ENCODE results near the gene UTP18. TPM values are rescaled to one million over a fixed set of nuclear protein-coding genes. Genes with fewer than 3 reads are reported as not detected.
"Not testable (repeated sequence)": the region's sequence is repeated elsewhere in the genome, so short reads cannot be mapped to it uniquely, and the experiment has no call there.

UTP18 gene
- total RNA-seq, 1 experiment from 2014 or later = 96.3 TPM

DNA sequence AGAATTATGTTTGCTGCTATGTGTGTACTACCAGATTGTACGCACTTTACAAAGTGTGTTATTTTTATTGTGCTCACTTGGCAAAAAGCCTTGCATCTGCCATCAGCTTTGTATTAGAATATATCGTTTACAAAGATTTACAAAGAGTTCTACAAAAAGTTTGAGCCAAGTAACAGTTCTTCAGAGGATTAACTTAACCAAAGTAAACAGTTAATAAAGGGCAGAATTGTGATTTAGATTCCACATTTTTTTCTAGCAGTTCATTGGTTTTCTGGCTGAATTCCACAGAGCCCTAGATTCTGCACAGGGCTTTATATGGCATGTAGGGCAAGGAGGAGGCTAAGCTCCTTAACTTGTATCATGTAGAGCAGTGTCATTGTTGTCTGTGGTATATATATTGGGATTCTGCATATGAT lies 29.4 kb downstream of the UTP18 start:
- no TSS peak for BruUV-seq (replicated peaks)
- Histone ChIP-seq H3K9me3 (ENCODE audit: control insufficient read depth, insufficient read depth, low read depth, low read length) (no peaks in the 10 kb centered on the region), H3K27me3 (ENCODE audit: control insufficient read depth, insufficient read depth, low read length) (no peaks in the 10 kb centered on the region), H3K27ac (ENCODE audit: low read length) (no peak overlapping the region), H3K4me1 (ENCODE audit: control insufficient read depth, insufficient read depth, low read length) (no peaks in the 10 kb centered on the region), H3K36me3 (ENCODE audit: control insufficient read depth, insufficient read depth, low read length) (peaks cover 42% of the 10 kb centered on the region), H3K4me3 (ENCODE audit: low read depth in 2 of 2, low read length in 2 of 2) (no peak overlapping the region)
- in situ Hi-C loops (cut with HindIII; ENCODE audit: low pct_unique_long_range_greater_than_20kb, low sequenced_read_pairs) (no loop called here), intact Hi-C loops (cut with micrococcal nuclease; ENCODE audit: unreplicated experiment) (no loop called here)
- DNase-seq (ENCODE audit: low read depth, low spot score) (no peak), ATAC-seq (no peak)
- CTCF ChIA-PET = no interaction called here
- TF ChIP-seq, protein P1, sequence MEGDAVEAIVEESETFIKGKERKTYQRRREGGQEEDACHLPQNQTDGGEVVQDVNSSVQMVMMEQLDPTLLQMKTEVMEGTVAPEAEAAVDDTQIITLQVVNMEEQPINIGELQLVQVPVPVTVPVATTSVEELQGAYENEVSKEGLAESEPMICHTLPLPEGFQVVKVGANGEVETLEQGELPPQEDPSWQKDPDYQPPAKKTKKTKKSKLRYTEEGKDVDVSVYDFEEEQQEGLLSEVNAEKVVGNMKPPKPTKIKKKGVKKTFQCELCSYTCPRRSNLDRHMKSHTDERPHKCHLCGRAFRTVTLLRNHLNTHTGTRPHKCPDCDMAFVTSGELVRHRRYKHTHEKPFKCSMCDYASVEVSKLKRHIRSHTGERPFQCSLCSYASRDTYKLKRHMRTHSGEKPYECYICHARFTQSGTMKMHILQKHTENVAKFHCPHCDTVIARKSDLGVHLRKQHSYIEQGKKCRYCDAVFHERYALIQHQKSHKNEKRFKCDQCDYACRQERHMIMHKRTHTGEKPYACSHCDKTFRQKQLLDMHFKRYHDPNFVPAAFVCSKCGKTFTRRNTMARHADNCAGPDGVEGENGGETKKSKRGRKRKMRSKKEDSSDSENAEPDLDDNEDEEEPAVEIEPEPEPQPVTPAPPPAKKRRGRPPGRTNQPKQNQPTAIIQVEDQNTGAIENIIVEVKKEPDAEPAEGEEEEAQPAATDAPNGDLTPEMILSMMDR (IDR thresholded peaks at IDR 0.05) = no peak
- no peak for TF ChIP-seq POLR2AphosphoS5 (IDR thresholded peaks at IDR 0.05; ENCODE audit: low read depth, low read length)
- no peak for TF ChIP-seq SIN3A (IDR thresholded peaks at IDR 0.05; ENCODE audit: borderline replicate concordance, insufficient read depth, low read depth, low read length)
- TF ChIP-seq TCF7L2 (IDR thresholded peaks at IDR 0.05; ENCODE audit: low read depth, low read length) = no peak
- TF ChIP-seq, protein P2, sequence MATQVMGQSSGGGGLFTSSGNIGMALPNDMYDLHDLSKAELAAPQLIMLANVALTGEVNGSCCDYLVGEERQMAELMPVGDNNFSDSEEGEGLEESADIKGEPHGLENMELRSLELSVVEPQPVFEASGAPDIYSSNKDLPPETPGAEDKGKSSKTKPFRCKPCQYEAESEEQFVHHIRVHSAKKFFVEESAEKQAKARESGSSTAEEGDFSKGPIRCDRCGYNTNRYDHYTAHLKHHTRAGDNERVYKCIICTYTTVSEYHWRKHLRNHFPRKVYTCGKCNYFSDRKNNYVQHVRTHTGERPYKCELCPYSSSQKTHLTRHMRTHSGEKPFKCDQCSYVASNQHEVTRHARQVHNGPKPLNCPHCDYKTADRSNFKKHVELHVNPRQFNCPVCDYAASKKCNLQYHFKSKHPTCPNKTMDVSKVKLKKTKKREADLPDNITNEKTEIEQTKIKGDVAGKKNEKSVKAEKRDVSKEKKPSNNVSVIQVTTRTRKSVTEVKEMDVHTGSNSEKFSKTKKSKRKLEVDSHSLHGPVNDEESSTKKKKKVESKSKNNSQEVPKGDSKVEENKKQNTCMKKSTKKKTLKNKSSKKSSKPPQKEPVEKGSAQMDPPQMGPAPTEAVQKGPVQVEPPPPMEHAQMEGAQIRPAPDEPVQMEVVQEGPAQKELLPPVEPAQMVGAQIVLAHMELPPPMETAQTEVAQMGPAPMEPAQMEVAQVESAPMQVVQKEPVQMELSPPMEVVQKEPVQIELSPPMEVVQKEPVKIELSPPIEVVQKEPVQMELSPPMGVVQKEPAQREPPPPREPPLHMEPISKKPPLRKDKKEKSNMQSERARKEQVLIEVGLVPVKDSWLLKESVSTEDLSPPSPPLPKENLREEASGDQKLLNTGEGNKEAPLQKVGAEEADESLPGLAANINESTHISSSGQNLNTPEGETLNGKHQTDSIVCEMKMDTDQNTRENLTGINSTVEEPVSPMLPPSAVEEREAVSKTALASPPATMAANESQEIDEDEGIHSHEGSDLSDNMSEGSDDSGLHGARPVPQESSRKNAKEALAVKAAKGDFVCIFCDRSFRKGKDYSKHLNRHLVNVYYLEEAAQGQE (IDR thresholded peaks at IDR 0.05; ENCODE audit: insufficient read depth in 1 of 2, low read depth in 2 of 2, low read length in 1 of 2) = no peak
- POLR2A ChIA-PET = interaction anchor here (0.7 kb wide), 1 partner anchor 150 kb away, joined by 4 read pairs; no protein-coding TSS in a partner anchor

DNA sequence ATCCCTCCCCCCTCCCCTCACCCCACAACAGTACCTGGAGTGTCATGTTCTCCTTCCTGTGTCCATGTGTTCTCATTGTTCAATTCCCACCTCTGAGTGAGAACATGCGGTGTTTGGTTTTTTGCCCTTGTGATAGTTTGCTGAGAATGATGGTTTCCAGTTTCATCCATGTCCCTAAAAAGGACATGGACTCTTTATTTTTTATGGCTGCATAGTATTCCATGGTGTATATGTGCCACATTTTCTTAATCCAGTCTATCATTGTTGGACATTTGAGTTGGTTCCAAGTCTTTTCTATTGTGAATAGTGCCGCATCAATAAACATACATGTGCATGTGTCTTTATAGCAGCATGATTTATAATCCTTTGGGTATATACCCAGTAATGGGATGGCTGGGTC lies 34.0 kb downstream of the UTP18 start:
- H3K4me3 ChIP-seq (ENCODE audit: low read depth in 2 of 2, low read length in 2 of 2); H3K4me1 ChIP-seq (ENCODE audit: control insufficient read depth, insufficient read depth, low read length); in situ Hi-C loops (cut with HindIII; ENCODE audit: low pct_unique_long_range_greater_than_20kb, low sequenced_read_pairs); H3K27me3 ChIP-seq (ENCODE audit: control insufficient read depth, insufficient read depth, low read length); CTCF ChIA-PET; intact Hi-C loops (cut with micrococcal nuclease; ENCODE audit: unreplicated experiment); DNase-seq (ENCODE audit: low read depth, low spot score); ATAC-seq; POLR2A ChIA-PET; BruUV-seq (replicated peaks); H3K9me3 ChIP-seq (ENCODE audit: control insufficient read depth, insufficient read depth, low read depth, low read length); H3K27ac ChIP-seq (ENCODE audit: low read length): not testable (repeated sequence)
- peaks cover 27% of the 10 kb centered on the region for H3K36me3 ChIP-seq (ENCODE audit: control insufficient read depth, insufficient read depth, low read length)

DNA sequence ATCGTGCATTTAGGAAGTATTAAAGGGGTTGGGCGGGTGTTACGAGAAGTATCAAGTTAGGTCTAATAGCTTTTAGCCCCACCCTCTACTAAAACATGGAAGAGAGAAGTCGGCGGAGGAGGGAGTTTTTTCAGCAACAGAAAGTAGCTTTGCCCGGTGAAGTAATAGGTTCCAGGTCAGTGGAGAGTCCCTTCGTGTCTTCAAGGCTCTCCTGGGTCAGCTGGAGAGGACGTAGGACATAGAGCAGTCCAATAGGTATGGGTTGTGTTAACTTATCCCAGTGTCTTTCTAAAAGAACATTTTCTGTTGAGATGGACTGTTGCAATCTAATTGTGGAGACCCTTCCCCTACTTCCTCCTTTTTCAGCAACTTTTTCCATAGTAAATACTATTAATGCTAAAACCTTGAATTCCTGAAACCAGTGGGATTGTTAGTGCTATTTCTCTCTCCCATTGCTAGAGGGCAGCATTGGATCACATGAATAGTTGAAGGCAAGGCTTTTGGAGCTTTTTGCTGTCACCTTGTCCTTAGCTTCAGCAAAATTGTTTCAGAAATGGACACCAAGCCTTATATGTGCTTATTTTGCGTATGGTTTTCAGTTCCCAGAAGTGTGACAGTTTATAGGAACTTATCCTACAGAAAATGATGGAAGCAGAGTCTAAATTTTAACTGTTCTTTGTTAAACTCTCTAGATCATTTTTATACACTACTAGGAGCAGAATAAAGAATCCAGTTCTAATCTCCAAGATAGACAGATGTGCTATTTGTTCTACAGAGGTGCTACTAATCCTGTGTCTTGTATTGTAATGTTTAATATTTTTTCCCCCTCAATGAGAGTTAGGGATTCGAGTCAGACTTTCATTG lies 38.4 kb downstream of the UTP18 start:
- TF ChIP-seq TCF7L2 (IDR thresholded peaks at IDR 0.05; ENCODE audit: low read depth, low read length) = no peak
- TF ChIP-seq, protein P1 (IDR thresholded peaks at IDR 0.05) = peak; percentile 78
- intact Hi-C loops (cut with micrococcal nuclease; ENCODE audit: unreplicated experiment) (loop anchor here (2.0 kb wide), 1 partner anchor 236 kb away; no protein-coding TSS in a partner anchor), in situ Hi-C loops (cut with HindIII; ENCODE audit: low pct_unique_long_range_greater_than_20kb, low sequenced_read_pairs) (no loop called here)
- Histone ChIP-seq H3K4me1 (ENCODE audit: control insufficient read depth, insufficient read depth, low read length) (no peaks in the 10 kb centered on the region), H3K27ac (ENCODE audit: low read length) (no peak overlapping the region), H3K9me3 (ENCODE audit: control insufficient read depth, insufficient read depth, low read depth, low read length) (no peaks in the 10 kb centered on the region), H3K27me3 (ENCODE audit: control insufficient read depth, insufficient read depth, low read length) (no peaks in the 10 kb centered on the region), H3K4me3 (ENCODE audit: low read depth in 2 of 2, low read length in 2 of 2) (no peak overlapping the region), H3K36me3 (ENCODE audit: control insufficient read depth, insufficient read depth, low read length) (peaks cover 12% of the 10 kb centered on the region; the same call in 1 of the 2 replicates)
- DNase-seq (ENCODE audit: low read depth, low spot score) = peak; percentile 18
- ChIA-PET POLR2A (no interaction called here), CTCF (interaction anchor here (0.7 to 0.8 kb wide), 2 partner anchors 73 to 237 kb away, joined by 3 to 12 read pairs; no protein-coding TSS in a partner anchor)
- no TSS peak for BruUV-seq (replicated peaks)
- ATAC-seq = peak; percentile 74

Measured in Panc1 (cell line).